Fibroblast of pulmonary artery (primary cell): ENCODE measurements around the gene ELOVL2.
A peak's percentile ranks its signal among the peaks of the same experiment; 100 is the strongest.

Experiments used
- DNase-seq: peaks from one replicate; pipeline ENCODE4 v3.0.0-alpha.2; 2010; ENCODE audit warnings: low read depth
- H3K4me3 ChIP-seq: replicated peaks from 2 replicates; pipeline ENCODE4 v1.5.1; 2011; ENCODE audit warnings: low read depth, mild to moderate bottlenecking, control low read depth, low read length, moderate library complexity
- TF ChIP-seq, protein P1 (sequence below): IDR thresholded peaks from 2 replicates; pipeline ENCODE4 v1.5.1; 2011; ENCODE audit warnings: mild to moderate bottlenecking, control low read depth, low read length, inconsistent platforms; ENCODE audit errors: missing control alignments

ELOVL2 gene

DNA sequence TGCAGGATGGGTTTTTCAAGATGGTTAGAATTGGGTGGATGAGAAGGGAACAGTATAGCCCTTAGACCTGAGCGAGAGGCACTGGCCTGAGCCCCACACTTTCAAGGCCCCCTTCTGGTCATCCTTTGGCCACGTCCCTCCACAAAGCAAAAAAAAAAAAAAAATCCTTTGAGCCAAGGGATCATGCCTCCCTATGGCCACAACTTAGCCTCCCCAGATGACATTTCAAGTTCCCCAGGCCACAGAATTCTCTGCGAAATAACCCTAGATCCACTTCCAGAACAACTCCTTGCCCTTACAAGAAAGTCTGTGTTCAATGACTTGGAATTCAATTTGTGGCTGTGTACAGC lies 30.4 kb downstream of the ELOVL2 start:
- TF ChIP-seq, protein P1, sequence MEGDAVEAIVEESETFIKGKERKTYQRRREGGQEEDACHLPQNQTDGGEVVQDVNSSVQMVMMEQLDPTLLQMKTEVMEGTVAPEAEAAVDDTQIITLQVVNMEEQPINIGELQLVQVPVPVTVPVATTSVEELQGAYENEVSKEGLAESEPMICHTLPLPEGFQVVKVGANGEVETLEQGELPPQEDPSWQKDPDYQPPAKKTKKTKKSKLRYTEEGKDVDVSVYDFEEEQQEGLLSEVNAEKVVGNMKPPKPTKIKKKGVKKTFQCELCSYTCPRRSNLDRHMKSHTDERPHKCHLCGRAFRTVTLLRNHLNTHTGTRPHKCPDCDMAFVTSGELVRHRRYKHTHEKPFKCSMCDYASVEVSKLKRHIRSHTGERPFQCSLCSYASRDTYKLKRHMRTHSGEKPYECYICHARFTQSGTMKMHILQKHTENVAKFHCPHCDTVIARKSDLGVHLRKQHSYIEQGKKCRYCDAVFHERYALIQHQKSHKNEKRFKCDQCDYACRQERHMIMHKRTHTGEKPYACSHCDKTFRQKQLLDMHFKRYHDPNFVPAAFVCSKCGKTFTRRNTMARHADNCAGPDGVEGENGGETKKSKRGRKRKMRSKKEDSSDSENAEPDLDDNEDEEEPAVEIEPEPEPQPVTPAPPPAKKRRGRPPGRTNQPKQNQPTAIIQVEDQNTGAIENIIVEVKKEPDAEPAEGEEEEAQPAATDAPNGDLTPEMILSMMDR: no peak
- DNase-seq: no peak
- no peak overlapping the region for H3K4me3 ChIP-seq

DNA sequence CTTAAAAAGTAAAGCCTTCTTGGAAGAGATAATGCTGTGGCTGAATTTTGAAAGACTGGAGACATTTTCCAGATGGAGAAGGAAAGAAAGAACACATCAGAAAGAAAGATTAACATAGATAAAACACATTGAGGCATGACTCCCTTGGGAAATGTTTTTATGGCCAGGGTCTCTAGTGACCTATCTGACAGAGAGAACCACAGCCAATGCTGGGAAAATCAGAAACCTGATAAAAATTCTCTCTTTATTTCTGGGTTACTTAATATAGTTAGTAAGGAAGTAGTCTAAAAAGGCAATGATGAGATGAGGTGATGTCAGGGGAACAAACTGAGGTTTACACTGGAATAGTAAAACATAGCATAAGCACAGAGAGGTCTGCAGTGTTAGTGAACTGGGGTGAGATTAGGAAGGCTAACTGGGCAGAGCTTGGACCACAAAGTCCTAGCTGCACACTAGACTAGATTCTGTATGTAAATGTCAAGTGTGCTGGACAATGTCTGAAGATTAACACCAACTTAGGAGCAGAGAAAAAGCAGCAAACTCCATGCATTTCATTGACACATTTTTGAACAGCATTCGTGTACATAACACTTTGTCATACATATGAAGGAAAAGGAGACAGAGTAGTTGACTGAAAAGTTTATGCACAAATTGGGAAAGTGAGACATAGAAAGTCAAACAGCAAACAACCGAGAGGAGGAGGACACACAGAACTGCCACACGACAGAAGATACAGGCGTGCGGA lies 31.0 kb downstream of the ELOVL2 start:
- TF ChIP-seq, protein P1: no peak
- no peak for DNase-seq
- H3K4me3 ChIP-seq: no peak overlapping the region

DNA sequence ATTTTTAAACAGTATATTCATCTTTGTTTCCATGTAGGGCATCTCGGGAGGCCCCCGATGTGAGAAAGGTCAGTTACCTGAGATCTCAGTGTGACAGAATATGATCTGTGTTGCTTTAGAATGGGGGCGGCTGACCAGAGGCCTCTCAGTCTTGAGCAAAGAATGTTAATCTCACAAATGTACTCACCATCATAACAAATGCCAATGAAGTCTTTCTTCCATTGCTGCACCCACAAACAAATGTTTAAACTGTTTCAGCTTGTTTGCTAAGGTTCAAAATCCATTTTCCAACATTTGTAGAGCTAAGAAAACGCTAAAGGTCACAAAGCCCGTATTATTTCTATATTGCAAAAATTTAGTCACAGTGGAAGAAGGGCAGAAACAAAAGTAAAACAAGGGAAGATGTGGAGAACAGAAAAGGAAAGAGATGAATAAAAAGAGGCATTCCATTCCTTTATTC lies 31.8 kb downstream of the ELOVL2 start:
- no peak overlapping the region for H3K4me3 ChIP-seq
- DNase-seq: no peak
- TF ChIP-seq, protein P1: no peak

DNA sequence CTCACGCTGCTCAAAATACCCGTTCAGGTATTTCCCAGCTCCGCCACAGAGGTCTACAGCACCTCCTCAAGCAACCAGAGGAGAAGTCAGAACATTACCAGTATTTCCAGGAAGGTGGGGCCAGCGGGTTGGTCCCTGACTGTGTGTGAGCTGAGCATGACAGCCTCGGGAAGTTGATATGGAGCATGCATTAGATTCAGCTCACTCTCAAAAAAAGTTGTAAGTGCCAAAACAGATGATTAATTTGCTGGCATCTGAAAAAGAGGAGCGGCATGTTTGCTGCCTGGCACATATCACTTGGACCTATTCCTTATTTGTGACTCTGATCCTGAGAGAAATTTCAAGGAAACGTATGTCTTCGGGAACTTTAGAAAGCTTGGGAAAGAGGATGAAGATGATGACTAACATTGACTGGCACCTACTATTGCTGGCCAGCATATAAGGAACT lies 32.3 kb downstream of the ELOVL2 start:
- TF ChIP-seq, protein P1: no peak
- peak; percentile 68 for DNase-seq
- no peak overlapping the region for H3K4me3 ChIP-seq

DNA sequence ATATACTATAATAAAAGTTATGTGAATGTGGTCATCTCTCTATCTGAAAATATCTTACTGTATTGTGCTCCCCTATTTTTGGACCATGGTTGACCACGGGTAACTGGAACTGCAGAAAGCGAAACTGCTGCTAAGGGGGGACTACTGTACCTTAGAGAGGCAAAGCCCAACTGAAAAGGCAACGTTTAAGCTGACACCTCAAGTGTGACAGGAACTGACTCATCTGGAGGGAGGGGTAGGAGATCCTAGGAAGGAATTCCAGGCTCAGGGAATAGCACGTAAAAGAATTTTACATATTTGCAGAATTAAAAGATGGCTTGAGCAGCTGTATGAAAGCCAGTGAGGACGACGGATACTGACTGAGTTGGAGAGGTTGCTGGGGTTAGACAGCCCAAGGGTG lies 34.8 kb downstream of the ELOVL2 start:
- peak; percentile 60 for DNase-seq
- H3K4me3 ChIP-seq: peak overlapping the region; percentile 15
- TF ChIP-seq, protein P1: no peak

DNA sequence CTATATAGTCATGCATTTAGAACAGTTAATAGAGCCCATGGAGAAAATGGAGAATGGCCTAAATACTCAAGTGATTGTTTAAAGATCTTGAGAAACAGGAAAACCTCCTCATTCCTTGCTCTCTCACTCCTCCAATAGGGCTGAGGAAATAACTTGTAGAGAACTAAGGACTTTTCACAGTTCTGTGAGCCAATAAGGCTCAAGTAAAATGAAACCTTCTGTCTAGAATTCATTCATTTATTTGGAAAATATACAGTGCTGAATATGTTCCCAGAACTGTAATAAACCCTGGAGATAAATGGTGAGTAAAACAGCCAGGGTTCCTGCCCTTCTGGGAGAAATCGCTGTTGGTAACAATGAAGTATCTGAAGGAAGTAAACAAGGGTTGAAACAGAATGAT lies 35.3 kb downstream of the ELOVL2 start:
- peak; percentile 87 for DNase-seq
- H3K4me3 ChIP-seq: no peak overlapping the region
- TF ChIP-seq, protein P1: no peak
